Measurements from ENCODE around the gene FAM13A. TPM values are rescaled to one million over a fixed set of nuclear protein-coding genes. Genes with fewer than 3 reads are reported as not detected.

The FAM13A gene
- total RNA-seq, 2 donors from 2014 or later: 27.2 to 107 TPM

- Histone ChIP-seq H3K36me3 (no peaks in the 10 kb centered on the region), H3K27me3 (replicated peaks; ENCODE audit: insufficient read depth) (no peaks in the 10 kb centered on the region), H3K9me3 (no peaks in the 10 kb centered on the region), H3K4me1 (replicated peaks) (no peaks in the 10 kb centered on the region), H3K4me3 (no peak overlapping the region), H3K27ac (no peak overlapping the region)
- intact Hi-C loops (cut with DNase I): loop anchor here (10.0 kb wide), 1 partner anchor 495 kb away; no protein-coding TSS in a partner anchor
- TF ChIP-seq POLR2A (IDR thresholded peaks at IDR 0.05): no peak
- no peak for TF ChIP-seq CTCF (IDR thresholded peaks at IDR 0.05)
- no peak for TF ChIP-seq POLR2AphosphoS5 (IDR thresholded peaks at IDR 0.05)
- 78% methylated on average over 4 of the region's 4 CpGs for WGBS
- DNase-seq (ENCODE audit: low spot score): no peak
Observed at GRCh38 chr4:89029591-89029990, 27.4 kb downstream of the FAM13A start.

- Histone ChIP-seq H3K4me1 (replicated peaks) (no peaks in the 10 kb centered on the region), H3K27ac (no peak overlapping the region), H3K36me3 (no peaks in the 10 kb centered on the region), H3K9me3 (no peaks in the 10 kb centered on the region), H3K27me3 (replicated peaks; ENCODE audit: insufficient read depth) (no peaks in the 10 kb centered on the region), H3K4me3 (no peak overlapping the region)
- no peak for DNase-seq (ENCODE audit: low spot score)
- intact Hi-C loops (cut with DNase I): loop anchor here (10.0 kb wide), 1 partner anchor 492 kb away; no protein-coding TSS in a partner anchor
- TF ChIP-seq CTCF (IDR thresholded peaks at IDR 0.05) (no peak), POLR2AphosphoS5 (IDR thresholded peaks at IDR 0.05) (no peak), POLR2A (IDR thresholded peaks at IDR 0.05) (no peak)
- 79% methylated on average over 3 of the region's 3 CpGs for WGBS
Observed at GRCh38 chr4:89026542-89026941, 30.4 kb downstream of the FAM13A start.

GRCh38 chr4:89024051-89024675 is 32.8 kb downstream of the FAM13A start:
- H3K27me3 ChIP-seq (replicated peaks; ENCODE audit: insufficient read depth): no peaks in the 10 kb centered on the region
- no peak overlapping the region for H3K27ac ChIP-seq
- no peaks in the 10 kb centered on the region for H3K4me1 ChIP-seq (replicated peaks)
- peak; percentile 54 for TF ChIP-seq POLR2AphosphoS5 (IDR thresholded peaks at IDR 0.05)
- TF ChIP-seq CTCF (IDR thresholded peaks at IDR 0.05): peak; percentile 67 to 93 (median 89)
- no peak for TF ChIP-seq POLR2A (IDR thresholded peaks at IDR 0.05)
- H3K9me3 ChIP-seq: no peaks in the 10 kb centered on the region
- peak; percentile 69 for DNase-seq (ENCODE audit: low spot score)
- intact Hi-C loops (cut with DNase I): loop anchor here (2.0 to 10.0 kb wide), 3 partner anchors 205 to 489 kb away; no protein-coding TSS in a partner anchor
- H3K4me3 ChIP-seq: no peak overlapping the region
- no peaks in the 10 kb centered on the region for H3K36me3 ChIP-seq
- WGBS: 19% methylated on average over 4 of the region's 4 CpGs

DNA sequence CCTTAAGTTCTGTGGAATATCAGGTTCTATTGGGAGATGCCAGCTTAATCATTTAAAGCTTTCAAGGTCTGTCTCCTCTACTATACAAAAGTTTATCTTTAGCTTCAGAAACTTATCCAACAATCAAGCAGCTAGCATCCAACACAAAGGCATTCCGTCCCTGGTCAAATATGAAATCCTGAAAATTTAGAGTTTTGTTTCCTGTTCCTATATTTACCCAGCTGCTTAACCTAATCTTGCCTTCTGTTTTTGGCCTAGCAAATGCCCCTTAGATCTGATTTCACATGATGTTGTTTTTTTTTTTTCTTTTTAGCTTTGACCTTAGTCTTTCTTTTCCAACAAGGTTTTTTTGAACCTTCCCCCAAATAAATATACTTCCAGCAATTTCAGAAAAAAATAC is 33.8 kb downstream of the FAM13A start:
- intact Hi-C loops (cut with DNase I): loop anchor here (5.0 to 10.0 kb wide), 2 partner anchors 316 to 488 kb away; no protein-coding TSS in a partner anchor
- Histone ChIP-seq H3K4me3 (no peak overlapping the region), H3K4me1 (replicated peaks) (no peaks in the 10 kb centered on the region), H3K27me3 (replicated peaks; ENCODE audit: insufficient read depth) (no peaks in the 10 kb centered on the region), H3K9me3 (no peaks in the 10 kb centered on the region), H3K36me3 (no peaks in the 10 kb centered on the region), H3K27ac (no peak overlapping the region)
- no peak for DNase-seq (ENCODE audit: low spot score)
- TF ChIP-seq POLR2A (IDR thresholded peaks at IDR 0.05): no peak
- TF ChIP-seq POLR2AphosphoS5 (IDR thresholded peaks at IDR 0.05): no peak
- no peak for TF ChIP-seq CTCF (IDR thresholded peaks at IDR 0.05)
- 84% methylated on average over 1 of the region's 1 CpG for WGBS

All from prostate gland (tissue), 2 donors.